OCI-LY7 (cell line): ENCODE data around the gene TWF1. TPM values are rescaled to one million over a fixed set of nuclear protein-coding genes. Genes with fewer than 3 reads are reported as not detected.

Experiments used
- BruUV-seq: library from RNA; stranded (reverse); fragments of 400-500 nt; replicated peaks from 2 replicates; lab custom pipeline; 2021; lab: Mats Ljungman, UMichigan
- CTCF ChIA-PET: fragments of 300-600 bp; sonication (Branson Sonifier 250); formaldehyde crosslinking; loops from one replicate; lab custom pipeline; 2022; ENCODE audit warnings: antibody characterized with exemption; ENCODE audit not compliant: unreplicated experiment; lab: Charles Lee
- POLR2A ChIA-PET: fragments of 300-600 bp; sonication (Branson Sonifier 250); formaldehyde crosslinking; loops from one replicate; lab custom pipeline; 2022; ENCODE audit warnings: antibody characterized with exemption; lab: Charles Lee
- DNase-seq: peaks from one replicate; pipeline ENCODE4 v3.0.0-alpha.2; 2015; ENCODE audit warnings: low spot score
- H2AFZ ChIP-seq: fragments of 200-600 bp; sonication (generic), shearing (Covaris generic); 2 replicates; pipeline ENCODE4 v1.6.1; 2014; ENCODE audit warnings: mild to moderate bottlenecking, antibody characterized with exemption, low read length, moderate library complexity
- H3K27ac ChIP-seq: fragments of 200-600 bp; sonication (generic); 2 replicates; pipeline ENCODE4 v1.5.1; 2014; ENCODE audit warnings: mixed run types, low read depth, mild to moderate bottlenecking, moderate library complexity, low read length, inconsistent platforms; ENCODE audit not compliant: poor library complexity, severe bottlenecking
- H3K36me3 ChIP-seq: fragments of 200-600 bp; sonication (generic); 2 replicates; pipeline ENCODE4 v1.6.1; 2014; ENCODE audit warnings: mild to moderate bottlenecking, antibody characterized with exemption, low read length, moderate library complexity, mixed read lengths; ENCODE audit not compliant: insufficient read depth
- H3K4me1 ChIP-seq: fragments of 200-600 bp; sonication (generic); 2 replicates; pipeline ENCODE4 v1.5.1; 2014; ENCODE audit warnings: mild to moderate bottlenecking, low read length; ENCODE audit not compliant: insufficient read depth, poor library complexity, severe bottlenecking
- H3K4me2 ChIP-seq: fragments of 200-600 bp; sonication (generic); 2 replicates; pipeline ENCODE4 v1.6.1; 2014; ENCODE audit warnings: mild to moderate bottlenecking, low read length
- H3K4me3 ChIP-seq: fragments of 200-600 bp; sonication (generic); 2 replicates; pipeline ENCODE4 v1.5.1; 2014; ENCODE audit warnings: mild to moderate bottlenecking, low read depth, low read length; ENCODE audit not compliant: poor library complexity, severe bottlenecking
- H3K79me2 ChIP-seq: fragments of 200-600 bp; sonication (generic); 2 replicates; pipeline ENCODE4 v1.6.1; 2016; ENCODE audit warnings: low read depth, mild to moderate bottlenecking, low read length, moderate library complexity, mixed read lengths; ENCODE audit not compliant: insufficient read depth
- H3K9me2 ChIP-seq: fragments of 200-600 bp; sonication (generic); 2 replicates; pipeline ENCODE4 v1.6.1; 2016; ENCODE audit warnings: mild to moderate bottlenecking, low read length, mixed read lengths; ENCODE audit not compliant: insufficient read depth
- H3K9me3 ChIP-seq: fragments of 200-600 bp; sonication (generic); 2 replicates; pipeline ENCODE4 v1.6.1; 2014; ENCODE audit warnings: mild to moderate bottlenecking, mixed run types, low read length, mixed read lengths
- H4K20me1 ChIP-seq: fragments of 200-600 bp; sonication (generic); 2 replicates; pipeline ENCODE4 v1.6.1; 2014; ENCODE audit warnings: mild to moderate bottlenecking, antibody characterized with exemption, low read length, moderate library complexity, mixed read lengths; ENCODE audit not compliant: insufficient read depth
- EZH2phosphoT487 ChIP-seq: fragments of 200-600 bp; sonication (generic); IDR thresholded peaks from 2 replicates; pipeline ENCODE4 v1.6.1; 2018; ENCODE audit warnings: low read depth, borderline replicate concordance, mild to moderate bottlenecking, mixed run types, antibody characterized with exemption, low read length, moderate library complexity, mixed read lengths
- intact Hi-C: fragments of 100-400 bp; cut with micrococcal nuclease; formaldehyde crosslinking; loops from one replicate; pipeline ENCODE4 v1.10.0; 2022; ENCODE audit not compliant: unreplicated experiment
- total RNA-seq, 2 experiments: library from RNA; depleted of rRNA in 1 of 2; stranded (reverse); fragments of >200 nt in 1 of 2; shearing (Covaris generic) in 1 of 2; gene quantifications; 2 replicates each; pipeline ENCODE4 v1.2.3, GENCODE V29; 2014 to 2022
- TF ChIP-seq, protein P1 (sequence below): fragments of 200-600 bp; sonication (generic); conservative IDR thresholded peaks from 2 replicates; pipeline ENCODE4 v1.5.1; 2014; ENCODE audit warnings: mild to moderate bottlenecking, antibody characterized with exemption, low read length, moderate library complexity, mixed read lengths

The TWF1 gene
- total RNA-seq, 2 experiments from 2014 or later, result 26.1 to 29.4 TPM

DNA sequence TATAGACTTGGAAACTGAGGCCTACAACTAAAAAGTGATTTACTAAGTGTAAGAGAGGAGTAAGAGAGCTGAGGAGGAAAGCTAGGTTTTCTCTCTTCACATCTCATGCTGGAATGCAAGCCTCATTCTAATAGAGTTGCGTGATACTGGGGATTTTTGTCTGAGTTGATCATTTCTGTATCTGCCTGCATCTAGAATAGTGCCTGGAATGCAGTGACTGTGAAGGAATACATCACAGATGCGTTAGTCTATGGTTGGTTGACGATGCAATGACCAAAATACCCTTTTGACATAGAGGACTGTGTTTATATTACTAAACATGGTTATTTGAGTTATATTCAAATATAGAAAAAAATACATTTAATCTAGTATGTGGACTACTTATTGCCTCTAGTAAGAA lies 20.6 kb upstream of the TWF1 start:
- H3K9me3 ChIP-seq, result no peaks in the 10 kb centered on the region
- H3K36me3 ChIP-seq, result no peaks in the 10 kb centered on the region
- DNase-seq, result no peak
- H3K27ac ChIP-seq, result no peak overlapping the region
- TF ChIP-seq, protein P1, sequence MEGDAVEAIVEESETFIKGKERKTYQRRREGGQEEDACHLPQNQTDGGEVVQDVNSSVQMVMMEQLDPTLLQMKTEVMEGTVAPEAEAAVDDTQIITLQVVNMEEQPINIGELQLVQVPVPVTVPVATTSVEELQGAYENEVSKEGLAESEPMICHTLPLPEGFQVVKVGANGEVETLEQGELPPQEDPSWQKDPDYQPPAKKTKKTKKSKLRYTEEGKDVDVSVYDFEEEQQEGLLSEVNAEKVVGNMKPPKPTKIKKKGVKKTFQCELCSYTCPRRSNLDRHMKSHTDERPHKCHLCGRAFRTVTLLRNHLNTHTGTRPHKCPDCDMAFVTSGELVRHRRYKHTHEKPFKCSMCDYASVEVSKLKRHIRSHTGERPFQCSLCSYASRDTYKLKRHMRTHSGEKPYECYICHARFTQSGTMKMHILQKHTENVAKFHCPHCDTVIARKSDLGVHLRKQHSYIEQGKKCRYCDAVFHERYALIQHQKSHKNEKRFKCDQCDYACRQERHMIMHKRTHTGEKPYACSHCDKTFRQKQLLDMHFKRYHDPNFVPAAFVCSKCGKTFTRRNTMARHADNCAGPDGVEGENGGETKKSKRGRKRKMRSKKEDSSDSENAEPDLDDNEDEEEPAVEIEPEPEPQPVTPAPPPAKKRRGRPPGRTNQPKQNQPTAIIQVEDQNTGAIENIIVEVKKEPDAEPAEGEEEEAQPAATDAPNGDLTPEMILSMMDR, result no peak
- TF ChIP-seq EZH2phosphoT487, result no peak
- H3K79me2 ChIP-seq, result no peaks in the 10 kb centered on the region
- H3K4me1 ChIP-seq, result no peaks in the 10 kb centered on the region
- ChIA-PET POLR2A (interaction anchor here (0.6 to 2.1 kb wide), 3 partner anchors 9 to 20 kb away, joined by 3 to 14 read pairs (median 6); partner anchors contain the start of gene TWF1), CTCF (interaction anchor here (1.0 kb wide), 1 partner anchor 13 kb away, joined by 4 read pairs; no protein-coding TSS in a partner anchor)
- no peaks in the 10 kb centered on the region for H3K9me2 ChIP-seq
- H2AFZ ChIP-seq, result no peak overlapping the region
- no peaks in the 10 kb centered on the region for H4K20me1 ChIP-seq
- intact Hi-C loops, result no loop called here
- no peak overlapping the region for H3K4me3 ChIP-seq
- no TSS peak for BruUV-seq
- H3K4me2 ChIP-seq, result no peak overlapping the region

DNA sequence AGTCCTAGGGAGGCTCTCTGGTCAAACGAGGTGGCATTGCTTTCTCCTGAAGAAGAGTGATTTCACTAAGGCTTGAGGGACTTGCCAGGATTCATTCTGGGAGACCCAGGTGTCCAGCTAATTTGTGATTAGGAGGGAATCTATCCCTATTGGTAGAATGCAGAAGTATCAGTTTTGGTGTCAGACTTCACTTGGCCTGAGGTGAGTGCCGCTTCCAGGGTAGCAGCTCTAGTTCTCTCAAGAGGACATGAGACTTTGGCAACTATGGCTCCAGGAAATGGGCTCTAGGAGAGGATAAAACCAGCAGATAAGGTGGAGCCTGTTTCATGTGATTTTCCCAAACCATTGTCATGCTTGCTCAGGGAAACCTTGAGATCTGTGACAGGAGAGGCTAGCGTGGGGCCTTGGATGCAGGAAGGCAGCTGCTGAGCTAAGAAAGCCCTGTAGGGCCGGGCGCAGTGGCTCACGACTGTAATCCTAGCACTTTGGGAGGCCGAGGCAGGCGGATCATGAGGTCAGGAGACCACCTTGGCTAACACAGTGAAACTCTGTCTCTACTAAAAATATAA lies 18.2 kb upstream of the TWF1 start:
- POLR2A ChIA-PET, result interaction anchor here (0.6 to 1.3 kb wide), 7 partner anchors 9 to 26 kb away, joined by 3 to 5 read pairs (median 3); no protein-coding TSS in a partner anchor
- no peak overlapping the region for H3K4me3 ChIP-seq
- no peak overlapping the region for H3K27ac ChIP-seq
- TF ChIP-seq EZH2phosphoT487, result no peak
- TF ChIP-seq, protein P1, result no peak
- H3K9me2 ChIP-seq, result no peaks in the 10 kb centered on the region
- CTCF ChIA-PET, result no interaction called here
- H4K20me1 ChIP-seq, result no peaks in the 10 kb centered on the region
- no TSS peak for BruUV-seq
- no peaks in the 10 kb centered on the region for H3K79me2 ChIP-seq
- no peak for DNase-seq
- no peak overlapping the region for H3K4me2 ChIP-seq
- intact Hi-C loops, result no loop called here
- H3K4me1 ChIP-seq, result no peaks in the 10 kb centered on the region
- H3K36me3 ChIP-seq, result no peaks in the 10 kb centered on the region
- H3K9me3 ChIP-seq, result no peaks in the 10 kb centered on the region
- H2AFZ ChIP-seq, result no peak overlapping the region

- ChIA-PET CTCF (no interaction called here), POLR2A (interaction anchor here (1.0 to 5.6 kb wide), 5 partner anchors 9 to 37 kb away, joined by 3 to 29 read pairs (median 3); partner anchors contain the start of gene TWF1)
- H3K79me2 ChIP-seq, result no peaks in the 10 kb centered on the region
- TF ChIP-seq EZH2phosphoT487, result no peak
- TF ChIP-seq, protein P1, result no peak
- DNase-seq, result no peak
- H3K36me3 ChIP-seq, result no peaks in the 10 kb centered on the region
- H3K9me3 ChIP-seq, result no peaks in the 10 kb centered on the region
- intact Hi-C loops, result no loop called here
- no peak overlapping the region for H3K4me3 ChIP-seq
- H2AFZ ChIP-seq, result no peak overlapping the region
- H3K27ac ChIP-seq, result no peak overlapping the region
- BruUV-seq, result no TSS peak
- H3K4me1 ChIP-seq, result no peaks in the 10 kb centered on the region
- H3K4me2 ChIP-seq, result no peak overlapping the region
- no peaks in the 10 kb centered on the region for H3K9me2 ChIP-seq
- no peaks in the 10 kb centered on the region for H4K20me1 ChIP-seq
Observed at GRCh38 chr12:43816168-43816567, 10.1 kb upstream of the TWF1 start.
